ENCODE measurements around the gene SPEM3. TPM values are rescaled to one million over a fixed set of nuclear protein-coding genes. Genes with fewer than 3 reads are reported as not detected.
A peak's percentile ranks its signal among the peaks of the same experiment; 100 is the strongest.

The SPEM3 gene
- total RNA-seq, 1 donor from 2014 or later = not detected

- ATAC-seq (ENCODE audit: low read depth) = no peak
- intact Hi-C loops (cut with micrococcal nuclease) = no loop called here
- no peak for TF ChIP-seq CTCF (IDR thresholded peaks at IDR 0.05)
- CTCF ChIA-PET = interaction anchor here (1.0 kb wide), 1 partner anchor 84 kb away, joined by 4 read pairs; no protein-coding TSS in a partner anchor
- peaks cover 52% of the 10 kb centered on the region for H3K27me3 Mint-ChIP-seq
- H3K36me3 Mint-ChIP-seq (ENCODE audit: low read depth) = peaks cover 4% of the 10 kb centered on the region
- no peaks in the 10 kb centered on the region for H3K9me3 Mint-ChIP-seq
- peak; percentile 32 for DNase-seq
- no peak overlapping the region for H3K4me3 Mint-ChIP-seq
- H3K27ac Mint-ChIP-seq = no peak overlapping the region
- peaks cover 61% of the 10 kb centered on the region for H3K4me1 Mint-ChIP-seq
- POLR2A ChIA-PET = interaction anchor here (0.6 to 3.3 kb wide), 8 partner anchors 38 to 253 kb away, joined by 3 to 30 read pairs (median 4); partner anchors contain the start of genes MPDU1 and POLR2A
Measured at GRCh38 chr17:7440834-7441195, 12.2 kb downstream of the SPEM3 start.

GRCh38 chr17:7441266-7441665, 12.6 kb downstream of the SPEM3 start:
- H3K4me1 Mint-ChIP-seq = peaks cover 61% of the 10 kb centered on the region
- no peak overlapping the region for H3K4me3 Mint-ChIP-seq
- ATAC-seq (ENCODE audit: low read depth) (no peak), DNase-seq (no peak)
- peaks cover 3% of the 10 kb centered on the region for H3K36me3 Mint-ChIP-seq (ENCODE audit: low read depth)
- H3K27me3 Mint-ChIP-seq = peaks cover 54% of the 10 kb centered on the region
- TF ChIP-seq CTCF (IDR thresholded peaks at IDR 0.05) = no peak
- CTCF ChIA-PET = interaction anchor here (1.0 kb wide), 1 partner anchor 85 kb away, joined by 4 read pairs; no protein-coding TSS in a partner anchor
- POLR2A ChIA-PET = interaction anchor here (0.6 to 3.3 kb wide), 7 partner anchors 37 to 254 kb away, joined by 3 to 30 read pairs (median 4); partner anchors contain the start of genes MPDU1 and POLR2A
- no peak overlapping the region for H3K27ac Mint-ChIP-seq
- no peaks in the 10 kb centered on the region for H3K9me3 Mint-ChIP-seq
- intact Hi-C loops (cut with micrococcal nuclease) = no loop called here

- H3K4me3 Mint-ChIP-seq = no peak overlapping the region
- CTCF ChIA-PET = no interaction called here
- H3K4me1 Mint-ChIP-seq = peaks cover 57% of the 10 kb centered on the region
Measured at GRCh38 chr17:7442142-7442541, 13.5 kb downstream of the SPEM3 start.

GRCh38 chr17:7443499-7444485, 15.1 kb downstream of the SPEM3 start:
- no peaks in the 10 kb centered on the region for H3K9me3 Mint-ChIP-seq
- ChIA-PET CTCF (no interaction called here), POLR2A (interaction anchor here (0.6 to 2.6 kb wide), 9 partner anchors 8 to 413 kb away, joined by 3 to 18 read pairs (median 4); partner anchors contain the start of genes NAA38, POLR2A, TMEM102 and ZBTB4)
- intact Hi-C loops (cut with micrococcal nuclease) = no loop called here
- DNase-seq = no peak
- peaks cover 62% of the 10 kb centered on the region for H3K27me3 Mint-ChIP-seq
- no peak overlapping the region for H3K27ac Mint-ChIP-seq
- no peaks in the 10 kb centered on the region for H3K36me3 Mint-ChIP-seq (ENCODE audit: low read depth)
- H3K4me3 Mint-ChIP-seq = no peak overlapping the region
- peaks cover 44% of the 10 kb centered on the region for H3K4me1 Mint-ChIP-seq
- TF ChIP-seq CTCF (IDR thresholded peaks at IDR 0.05) = no peak
- ATAC-seq (ENCODE audit: low read depth) = no peak

More at GRCh38 chr17:7442142-7442541, 13.5 kb downstream of the SPEM3 start:
- ATAC-seq (ENCODE audit: low read depth) = no peak
- intact Hi-C loops (cut with micrococcal nuclease) = no loop called here
- POLR2A ChIA-PET = interaction anchor here (3.3 kb wide), 1 partner anchor 42 kb away, joined by 30 read pairs; the partner anchor contains the start of gene POLR2A
- Mint-ChIP-seq H3K27me3 (peaks cover 60% of the 10 kb centered on the region), H3K9me3 (no peaks in the 10 kb centered on the region), H3K27ac (no peak overlapping the region), H3K36me3 (ENCODE audit: low read depth) (peaks cover 3% of the 10 kb centered on the region)
- DNase-seq = no peak
- TF ChIP-seq CTCF (IDR thresholded peaks at IDR 0.05) = no peak

Measured in activated B cell treated with CpG ODN at 0.5 μM for 24 hours (primary cell).